ENCODE measurements around the gene SPRED2.

Gene SPRED2

DNA sequence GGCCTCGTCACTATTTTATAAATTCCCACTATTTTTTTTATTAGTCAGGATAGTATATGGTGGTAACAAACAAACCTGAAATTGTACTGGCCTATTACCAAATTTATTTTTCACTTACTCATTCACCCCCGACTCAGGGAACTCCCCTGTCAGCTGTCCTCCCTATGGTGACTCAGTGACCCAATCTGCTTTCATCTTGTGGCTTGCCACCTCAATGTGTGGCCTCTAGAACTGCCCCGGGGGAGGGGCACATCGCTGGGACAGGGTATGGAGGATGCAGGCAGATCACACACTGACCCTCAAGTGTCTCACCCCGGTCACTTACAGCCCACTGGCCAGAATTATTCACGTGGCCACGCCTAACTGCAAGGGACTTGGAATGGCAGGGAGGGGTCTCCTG, 133.2 kb downstream of the SPRED2 start:
- DNase-seq, result no peak

DNA sequence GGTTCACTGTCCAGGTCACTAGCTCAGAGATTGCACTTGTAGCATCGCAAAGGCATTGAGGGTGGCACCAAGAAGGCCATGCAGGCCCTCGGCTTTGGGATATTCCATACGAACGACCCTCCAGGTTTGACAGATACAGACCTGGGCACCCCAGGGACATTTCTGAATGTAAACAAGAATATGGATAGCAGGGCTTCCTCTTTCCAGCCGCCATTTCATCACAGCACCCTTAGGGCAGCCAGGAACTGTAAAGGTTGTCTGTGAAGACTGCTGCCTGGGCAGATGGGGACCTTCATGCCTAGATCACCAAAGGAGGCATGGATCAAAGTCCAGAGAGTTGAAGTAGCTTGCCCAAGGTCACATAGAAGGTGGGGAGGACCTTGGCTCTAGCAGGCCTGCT, 134.3 kb downstream of the SPRED2 start:
- no peak for DNase-seq

DNA sequence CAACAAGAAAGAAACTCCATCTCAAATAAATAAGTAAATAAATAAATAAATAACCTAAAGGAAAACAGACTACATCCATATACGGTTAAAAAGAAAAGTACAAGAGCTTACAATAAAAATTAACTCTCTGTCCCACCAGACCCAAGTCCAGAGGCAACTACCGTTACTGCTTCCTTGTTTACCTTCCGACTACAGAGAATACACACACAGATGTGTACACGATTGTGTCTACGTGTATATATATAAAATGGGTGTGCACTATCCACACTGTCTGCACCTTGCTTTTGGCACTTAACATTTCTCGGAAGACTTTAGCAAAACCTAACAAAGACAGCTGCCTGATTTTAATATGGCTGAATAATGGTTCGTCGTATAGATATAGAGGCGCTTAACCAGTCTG, 134.9 kb downstream of the SPRED2 start:
- DNase-seq, result no peak

DNA sequence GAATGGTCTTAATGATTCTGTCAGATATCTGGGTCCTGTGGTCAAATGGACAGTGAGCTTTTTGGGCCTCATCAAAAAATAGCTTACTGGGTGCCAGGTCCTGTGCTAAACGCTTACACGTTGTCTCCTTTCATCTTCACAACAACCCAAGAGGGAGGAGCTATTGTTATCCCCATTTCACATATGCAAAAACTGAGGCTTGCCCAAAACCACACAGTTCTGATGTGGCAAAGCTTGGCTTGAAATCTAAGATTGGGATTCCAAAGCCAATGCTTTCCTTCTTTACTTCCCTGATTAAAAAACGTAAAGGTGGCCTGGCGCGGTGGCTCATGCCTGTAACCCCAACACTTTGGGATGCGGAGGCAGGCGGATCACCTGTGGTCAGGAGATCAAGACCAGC, 135.4 kb downstream of the SPRED2 start:
- no peak for DNase-seq

DNA sequence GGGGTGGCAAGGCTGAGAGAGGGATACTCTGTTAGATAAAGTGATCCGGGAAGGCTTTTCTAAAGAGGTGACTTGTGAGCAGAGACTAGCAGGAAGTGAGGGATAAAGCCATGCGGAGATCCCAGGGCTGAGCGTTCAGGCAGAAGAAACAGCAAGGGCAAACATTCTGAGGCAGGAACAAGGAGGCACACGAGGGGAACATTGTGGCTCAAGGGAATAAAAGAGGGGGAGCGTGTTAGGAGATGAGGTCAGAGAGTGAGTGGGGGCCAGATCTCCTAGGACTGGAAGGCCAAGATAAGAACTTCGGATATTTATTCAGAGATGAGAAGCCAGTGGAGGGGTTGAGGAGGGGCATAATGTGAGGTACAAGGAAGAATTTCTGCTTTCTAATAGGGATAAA, 137.7 kb downstream of the SPRED2 start:
- DNase-seq, result no peak

DNA sequence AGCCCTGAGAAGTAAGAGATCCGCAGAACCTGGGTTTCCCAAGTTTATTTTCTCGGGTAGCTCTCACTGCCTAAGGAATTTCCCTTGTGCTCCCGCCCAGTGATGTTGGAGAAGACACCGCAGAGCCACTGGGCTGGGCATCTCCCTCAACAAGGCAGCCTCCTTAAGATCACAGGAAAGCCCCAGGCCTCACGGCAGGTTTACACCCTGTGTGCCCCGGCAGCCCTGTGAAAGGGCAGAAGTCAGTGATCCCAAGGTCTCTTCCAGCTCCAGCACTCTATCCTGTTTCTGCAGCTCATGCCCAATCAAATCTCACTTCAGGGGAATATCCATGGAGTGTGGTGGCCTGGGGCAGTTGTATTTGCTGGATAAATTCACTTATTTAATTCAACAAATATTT, 138.3 kb downstream of the SPRED2 start:
- no peak for DNase-seq

DNA sequence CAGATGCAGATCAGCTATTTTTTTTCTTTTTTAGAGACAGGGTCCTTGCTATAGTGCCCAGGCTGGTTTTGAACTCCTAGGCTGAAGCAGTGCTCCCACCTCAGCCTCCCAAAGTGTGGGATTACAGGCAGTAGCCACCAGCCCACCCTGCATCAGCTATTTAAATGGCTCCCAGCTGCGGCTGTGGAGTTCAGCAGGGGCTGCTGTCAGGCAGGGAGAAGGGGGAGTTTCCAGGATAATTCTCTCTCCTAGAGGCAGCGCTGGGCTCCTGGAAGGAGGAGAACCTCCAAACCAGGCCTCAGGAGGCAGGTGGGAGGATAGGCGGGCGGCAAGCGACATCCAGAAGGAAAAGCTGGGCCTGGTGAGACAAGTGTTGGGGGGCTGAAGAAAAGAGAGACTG, 139.0 kb downstream of the SPRED2 start:
- no peak for DNase-seq

DNA sequence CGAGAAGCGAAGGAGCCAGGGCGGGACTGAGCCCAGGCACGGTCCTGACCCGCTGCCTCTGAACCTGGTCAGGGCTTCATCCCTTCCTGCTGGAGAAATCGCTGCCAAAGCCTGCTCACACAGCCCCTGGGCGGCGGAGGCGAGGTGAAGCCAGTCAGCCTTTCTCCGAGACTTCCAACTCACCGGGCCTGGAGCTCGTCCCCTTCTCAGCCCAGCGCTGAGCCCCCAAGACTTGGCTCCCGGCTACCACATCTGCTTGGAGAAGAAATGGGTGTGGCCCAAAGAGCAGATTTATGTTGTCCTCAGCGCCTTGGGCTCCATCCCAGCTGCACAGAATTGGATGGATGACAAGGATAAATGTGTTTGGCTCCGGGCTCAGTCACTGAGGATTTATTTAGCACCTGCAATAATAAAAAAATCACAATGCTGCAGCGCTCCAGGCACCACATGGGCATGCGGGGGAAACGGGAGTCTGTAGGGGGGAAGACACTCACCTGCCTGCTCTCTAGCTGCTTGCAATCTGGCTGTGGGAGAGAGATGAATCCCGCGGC, 139.9 kb downstream of the SPRED2 start:
- no peak for DNase-seq

DNA sequence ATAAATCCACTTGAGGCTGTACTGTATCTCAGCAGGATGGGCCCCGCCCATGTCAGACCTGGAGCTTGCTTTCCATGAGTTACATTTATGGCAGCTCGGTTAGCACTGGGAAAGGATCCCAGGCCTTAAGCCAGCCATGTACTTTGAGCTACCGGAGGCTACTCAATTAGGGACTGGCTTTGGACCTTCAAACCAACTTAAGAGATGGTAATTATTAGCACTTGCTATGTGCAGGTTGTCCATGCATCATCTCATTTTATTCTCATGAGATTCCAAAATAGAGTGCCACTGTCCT, 140.3 kb downstream of the SPRED2 start:
- DNase-seq, result no peak

DNA sequence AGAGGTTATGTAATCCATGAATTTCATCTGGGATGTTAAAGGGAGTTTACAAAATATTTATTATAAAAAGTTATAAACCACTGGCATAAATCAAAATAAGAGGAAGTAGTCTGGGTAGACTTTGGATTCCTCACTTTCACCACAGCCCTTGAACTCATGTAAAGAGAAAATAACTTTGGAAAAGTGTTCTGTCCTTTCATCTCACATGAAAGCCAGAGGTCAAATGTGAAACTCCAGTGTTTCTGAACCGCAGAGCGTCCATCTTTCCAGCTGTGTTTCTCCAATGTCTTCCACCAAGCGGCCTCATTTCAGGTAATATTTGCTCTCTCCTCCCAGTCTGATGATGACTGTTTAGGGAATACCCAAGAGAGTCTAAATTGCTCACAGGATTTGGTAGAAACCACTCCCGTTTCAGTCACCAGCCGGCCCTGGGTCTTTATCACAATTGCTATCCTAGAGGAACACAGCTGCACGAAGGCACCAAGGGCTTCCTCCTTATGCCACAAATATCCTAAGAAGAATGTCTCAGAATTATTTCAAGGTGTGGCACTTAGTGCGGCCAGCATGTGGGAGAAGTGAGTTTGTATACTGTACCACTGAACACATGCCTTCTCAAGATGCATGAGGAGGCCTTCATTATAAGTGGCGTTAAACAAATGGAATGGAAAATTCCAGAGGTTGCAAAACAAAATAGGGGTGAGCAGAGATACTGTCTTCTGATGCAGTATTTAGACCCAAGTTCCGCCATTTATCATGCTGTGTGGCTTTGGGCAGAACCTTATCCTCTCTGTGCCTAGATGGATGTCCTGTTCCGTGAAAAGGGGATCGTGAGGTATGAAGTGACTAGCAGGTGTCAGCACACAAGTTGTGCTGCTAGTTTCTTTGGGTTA, 140.9 kb downstream of the SPRED2 start:
- DNase-seq, result no peak

DNA sequence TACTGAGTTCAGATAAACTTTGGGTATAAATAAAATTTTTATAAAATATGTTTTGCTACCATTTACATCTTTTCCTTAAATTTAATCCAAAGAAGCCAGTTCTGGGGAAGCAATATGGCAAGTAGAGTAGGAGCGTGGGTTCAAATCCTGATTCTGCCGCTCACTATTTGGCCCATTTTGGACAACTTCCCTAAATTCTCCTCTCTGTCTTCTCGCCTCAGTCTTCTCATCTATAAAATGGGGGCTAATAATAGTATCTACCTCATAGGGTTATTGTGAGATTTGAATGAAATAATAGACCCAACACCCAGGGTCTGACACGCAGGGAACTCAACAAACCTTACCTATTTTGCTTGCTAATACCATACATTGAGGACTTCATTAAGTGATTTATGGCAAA, 145.0 kb downstream of the SPRED2 start:
- no peak for DNase-seq

DNA sequence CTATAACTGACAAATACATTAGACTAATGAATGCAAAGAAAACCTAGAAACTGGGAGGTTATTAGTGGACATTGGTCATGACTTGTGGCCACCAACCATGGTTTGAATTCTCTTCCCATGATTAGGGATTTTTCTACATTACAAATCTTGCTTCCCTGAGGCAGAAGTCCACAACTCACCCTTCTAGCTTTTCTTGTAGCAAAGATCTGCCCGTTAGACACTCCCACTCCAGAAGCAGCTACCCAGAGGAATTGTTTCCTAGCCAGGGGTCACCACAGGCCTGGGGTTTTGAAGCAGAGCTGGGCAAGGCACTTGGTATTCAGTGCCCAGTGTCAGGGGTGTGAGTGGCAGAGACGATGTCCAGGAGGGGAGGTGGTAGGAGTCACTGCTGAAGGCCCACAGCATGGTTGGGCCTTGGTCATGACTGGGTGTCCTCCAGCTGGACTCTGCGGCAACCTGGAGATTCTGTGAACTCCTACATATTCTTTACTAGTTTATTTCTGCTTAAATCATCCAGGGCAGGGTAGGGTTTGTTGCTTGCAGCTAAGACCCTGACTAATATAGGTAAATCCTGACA, 149.8 kb downstream of the SPRED2 start:
- no peak for DNase-seq

DNA sequence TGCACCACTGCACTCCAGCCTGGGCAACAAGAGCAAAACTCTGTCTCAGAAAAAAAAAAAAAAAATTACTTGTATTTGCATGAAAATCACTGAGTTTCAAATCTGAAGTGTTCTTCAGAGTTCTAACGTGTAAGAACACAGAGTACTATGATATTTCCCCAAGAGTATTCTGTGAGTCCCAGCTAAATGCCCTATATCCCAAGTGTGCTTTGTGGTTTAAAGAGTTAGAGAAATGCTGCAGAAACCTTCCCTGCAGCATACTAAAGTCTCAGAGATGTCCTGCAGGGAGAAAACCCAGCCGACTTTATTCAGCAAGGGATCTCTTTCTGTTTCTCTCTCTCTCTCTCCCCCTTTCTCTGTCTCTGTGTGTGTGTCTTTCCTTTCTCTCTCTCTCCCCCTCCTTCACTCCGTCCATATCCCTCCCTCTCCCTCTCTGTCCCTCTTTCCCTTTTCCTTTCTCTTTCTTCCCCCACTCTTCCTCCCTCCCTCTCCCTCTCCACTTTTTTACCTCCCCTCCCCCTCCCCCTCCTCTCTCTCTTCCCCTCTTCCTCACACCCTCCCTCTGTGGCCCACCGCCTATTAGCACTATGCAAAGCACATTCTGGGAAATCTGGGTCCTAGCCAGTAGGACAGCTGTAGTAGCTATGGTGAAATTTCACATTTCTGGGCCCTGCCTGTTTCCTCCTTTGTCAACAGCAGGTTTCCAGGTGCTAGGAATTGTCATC, 150.6 kb downstream of the SPRED2 start:
- no peak for DNase-seq

DNA sequence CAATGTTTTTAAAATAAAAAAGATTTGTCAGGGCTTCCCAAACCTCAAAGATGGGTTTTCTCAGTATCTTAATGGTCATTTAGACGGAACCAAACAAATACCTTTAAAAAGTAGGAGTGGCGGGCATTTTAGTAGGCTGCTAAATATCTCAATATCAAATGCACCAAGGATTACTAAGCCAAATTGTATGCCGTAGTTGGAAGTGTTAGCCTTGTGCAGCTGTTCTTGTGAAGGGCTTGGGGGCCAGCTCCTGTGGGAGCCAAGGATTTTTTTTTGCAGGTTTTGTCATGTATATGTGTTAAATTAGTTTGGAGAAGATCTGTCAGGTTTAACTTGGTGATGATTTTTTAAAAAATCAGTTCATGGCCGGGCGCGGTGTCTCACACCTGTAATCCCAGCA, 152.6 kb downstream of the SPRED2 start:
- no peak for DNase-seq

DNA sequence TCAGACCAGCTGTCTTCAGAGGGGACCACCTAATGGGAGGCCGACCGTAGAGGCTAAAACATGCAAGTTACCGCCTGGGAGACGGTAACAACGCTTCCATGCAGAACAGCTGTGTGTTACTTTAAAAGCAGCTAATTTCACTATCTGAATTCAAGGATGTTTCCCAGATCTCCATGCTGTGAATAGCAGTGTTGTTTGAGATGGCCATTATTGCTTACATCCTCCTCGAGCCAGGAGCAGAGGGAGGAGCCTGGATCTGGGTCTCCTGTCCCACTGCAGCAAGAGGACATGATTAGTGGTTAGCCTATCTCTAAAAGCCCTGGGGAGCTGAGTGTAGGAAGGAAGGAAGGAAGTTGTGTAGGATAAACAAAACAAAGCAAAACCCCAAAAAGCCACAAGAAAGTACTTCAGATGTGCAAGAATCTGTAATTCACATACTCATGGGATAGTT, 153.8 kb downstream of the SPRED2 start:
- no peak for DNase-seq

DNA sequence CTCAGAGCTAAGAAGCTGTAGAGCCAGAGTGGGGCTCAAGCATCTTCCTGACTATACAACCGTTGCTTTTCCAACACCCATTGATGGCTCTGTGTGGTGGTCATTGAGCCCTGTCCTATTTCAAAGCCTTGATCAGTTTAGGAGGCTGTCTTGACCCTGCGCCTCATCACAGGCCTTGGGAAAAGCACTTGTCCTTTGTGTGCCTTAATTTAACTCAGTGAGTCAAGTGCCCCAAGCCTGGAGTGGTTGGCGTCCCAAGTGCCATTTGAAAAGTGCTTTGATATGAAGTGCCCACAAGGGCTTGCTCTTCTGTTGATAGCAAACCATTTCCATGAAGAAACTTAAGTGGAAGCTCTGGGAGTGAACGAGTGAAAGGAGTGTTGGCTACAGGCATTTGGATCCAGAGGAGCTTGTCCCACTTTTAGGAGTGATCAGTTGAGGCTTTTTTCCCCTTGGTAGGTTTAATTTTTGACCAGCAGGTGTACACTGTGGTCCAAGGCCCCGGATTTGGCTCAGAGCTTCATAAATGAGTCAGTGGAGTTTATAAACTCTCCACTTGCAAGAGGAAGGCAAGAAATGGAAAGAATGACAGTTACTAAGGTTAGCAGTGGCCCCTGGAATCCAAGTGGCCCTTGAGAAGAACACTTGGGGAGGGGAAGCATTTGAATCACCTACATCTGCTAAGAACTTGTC, 154.5 kb downstream of the SPRED2 start:
- DNase-seq, result no peak

DNA sequence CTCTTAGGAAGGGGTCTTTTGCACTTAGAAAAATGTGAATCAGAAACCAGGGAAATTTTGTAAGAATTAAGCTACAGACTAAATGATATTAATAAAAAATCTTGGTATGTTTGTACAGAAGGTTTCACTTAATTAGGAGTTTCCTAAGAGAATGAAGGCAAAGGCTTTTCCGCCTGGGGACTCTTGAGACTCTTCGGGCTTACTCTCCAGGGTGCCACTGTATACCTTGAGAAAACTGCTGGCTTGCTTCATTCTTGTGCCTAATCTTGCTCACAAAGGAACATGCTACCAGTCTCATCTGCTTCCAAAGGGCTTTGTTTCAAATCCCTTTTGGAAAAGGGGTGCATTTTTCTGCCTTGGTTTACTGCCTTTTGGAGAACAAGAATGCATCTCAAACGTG, 155.3 kb downstream of the SPRED2 start:
- DNase-seq, result no peak

DNA sequence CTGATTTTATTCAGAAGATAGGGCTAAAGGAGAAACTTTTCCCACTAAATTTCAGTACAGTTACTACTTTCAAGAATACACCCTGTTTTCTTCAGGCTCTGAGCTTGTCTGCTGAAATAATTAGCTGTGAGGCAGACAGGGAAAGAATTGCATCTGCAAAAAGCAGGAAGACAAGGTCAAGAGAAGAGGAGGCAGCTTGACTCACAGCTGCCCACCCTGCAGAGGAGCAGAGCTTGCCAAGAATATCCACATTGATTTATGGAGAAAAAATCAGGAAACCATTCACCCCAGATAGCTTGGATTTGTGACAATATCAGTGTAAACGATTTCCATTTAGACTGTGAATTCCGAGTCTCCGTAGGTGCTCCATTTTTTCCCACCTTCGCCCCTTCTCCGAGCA, 155.8 kb downstream of the SPRED2 start:
- no peak for DNase-seq

DNA sequence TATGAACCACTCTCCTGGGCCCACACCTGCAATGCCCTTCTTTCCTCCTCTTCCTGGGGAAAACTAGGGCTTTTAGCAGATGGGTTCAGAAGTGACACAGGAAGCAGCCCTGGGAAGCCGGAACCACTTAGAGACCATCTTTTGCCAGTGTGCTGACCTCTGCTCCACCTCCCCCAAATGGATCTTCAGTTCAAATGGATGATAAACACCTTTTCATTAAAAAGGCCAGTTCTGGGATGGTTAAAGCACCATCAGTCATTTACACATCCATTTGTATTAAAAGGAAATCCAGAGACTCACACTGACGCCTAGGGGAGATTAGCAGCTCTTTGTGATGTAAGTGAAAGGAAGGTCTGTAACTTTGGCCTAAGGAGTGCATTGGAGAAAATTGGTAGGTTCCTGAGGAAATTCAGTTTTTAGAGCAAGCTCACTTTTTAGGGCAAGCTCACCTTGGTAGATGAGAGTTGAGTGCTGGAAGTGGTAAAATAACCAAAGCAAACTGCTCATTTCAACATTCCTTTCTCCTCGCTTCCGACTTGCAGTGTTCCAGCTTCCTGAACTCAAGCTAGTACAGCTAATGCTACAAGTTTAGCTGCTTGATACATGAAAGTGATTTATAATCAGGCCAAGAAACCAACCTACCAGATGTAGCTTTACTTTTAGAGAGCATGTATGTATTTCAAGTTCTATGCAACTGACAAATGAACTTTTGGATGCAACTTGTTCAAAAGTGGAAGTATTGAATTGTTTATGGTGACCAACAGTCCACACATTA, 157.1 kb downstream of the SPRED2 start:
- no peak for DNase-seq

DNA sequence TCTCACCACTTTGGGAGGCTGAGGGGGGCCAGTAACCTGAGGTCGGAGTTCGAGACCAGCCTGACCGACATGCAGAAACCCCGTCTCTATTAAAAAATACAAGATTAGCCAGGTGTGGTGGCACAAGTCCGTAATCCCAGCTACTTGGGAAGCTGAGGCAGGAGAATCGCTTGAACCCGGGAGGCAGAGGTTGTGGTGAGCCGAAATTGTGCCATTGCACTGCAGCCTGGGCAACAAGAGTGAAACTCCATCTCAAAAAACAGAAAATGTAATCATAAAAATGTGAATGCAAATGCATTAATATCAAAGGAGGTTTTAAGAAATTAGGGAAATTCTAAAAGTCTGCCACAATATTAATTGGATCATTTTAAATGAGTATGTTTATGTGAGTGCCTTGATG, 159.1 kb downstream of the SPRED2 start:
- DNase-seq, result no peak

DNA sequence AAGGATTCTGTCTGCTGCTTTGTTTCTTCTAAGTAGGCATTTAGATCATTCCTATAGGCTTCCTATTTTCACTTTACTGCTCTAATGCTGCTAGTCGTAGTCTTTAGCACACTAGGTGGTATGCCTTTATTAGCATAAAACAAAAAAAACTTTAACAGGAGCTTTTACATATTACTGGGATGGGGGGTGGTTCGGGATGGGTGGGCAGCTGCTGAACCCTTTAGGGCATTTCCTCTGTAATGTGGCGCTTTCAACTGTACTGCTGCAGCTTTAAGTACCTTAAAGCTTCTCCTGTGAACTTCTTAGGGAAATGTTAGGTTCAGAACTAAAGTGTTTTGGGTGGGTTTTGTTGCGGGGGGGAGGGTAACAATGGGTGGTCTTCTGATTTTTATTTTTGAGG, 163.4 kb downstream of the SPRED2 start:
- DNase-seq, result no peak

DNA sequence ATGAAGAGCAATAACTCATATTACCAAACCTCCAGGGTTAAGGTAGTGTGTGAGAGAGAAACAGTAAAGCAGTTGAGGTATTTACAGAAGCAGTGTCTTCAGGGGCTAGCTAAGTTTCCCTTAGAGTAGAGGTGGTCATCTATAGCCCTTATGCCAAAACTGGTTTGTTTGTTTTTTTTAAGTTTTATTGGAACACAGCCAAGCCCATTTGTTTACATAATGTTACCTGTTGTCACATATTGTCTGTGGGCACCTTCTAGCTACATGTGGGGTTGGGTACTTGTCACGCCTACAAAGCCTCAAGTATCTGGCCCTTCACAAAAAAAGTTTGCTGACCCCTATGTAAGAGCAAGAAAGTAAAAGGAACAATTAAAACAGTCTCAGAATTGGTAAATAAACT, 165.4 kb downstream of the SPRED2 start:
- no peak for DNase-seq

DNA sequence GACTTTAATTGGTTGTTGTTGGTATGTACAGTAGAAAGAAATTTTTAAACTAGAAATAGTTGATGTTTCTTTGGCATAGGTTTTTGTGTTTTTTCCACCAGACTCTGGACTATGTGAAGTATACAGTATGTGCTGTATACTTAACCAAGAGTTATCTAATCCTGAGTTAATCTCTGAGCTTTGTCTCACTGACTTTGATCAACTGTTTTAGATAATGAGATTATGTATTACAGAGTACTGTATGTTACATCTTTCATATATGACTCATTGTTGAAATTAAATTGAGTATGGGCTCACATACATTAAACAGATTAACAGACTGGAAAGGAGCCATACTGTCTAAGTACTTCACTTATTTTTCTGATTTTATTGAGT, 166.7 kb downstream of the SPRED2 start:
- no peak for DNase-seq

Data from kidney glomerular epithelial cell (primary cell).